HepG2 (cell line): ENCODE measurements around the gene THSD4. TPM values are rescaled to one million over a fixed set of nuclear protein-coding genes. Genes with fewer than 3 reads are reported as not detected.

Experiments
- ATF1 ChIP-seq: IDR thresholded peaks from 2 replicates; pipeline ENCODE4 v1.6.1; 2016; ENCODE audit warnings: mild to moderate bottlenecking, control low read depth
- STAT6 ChIP-seq: sonication (generic); formaldehyde crosslinking; IDR thresholded peaks from 2 replicates; pipeline ENCODE4 v1.4.0; 2020; ENCODE audit warnings: missing genetic modification reagents, mild to moderate bottlenecking, borderline replicate concordance
- ZBTB44 ChIP-seq: sonication (generic); formaldehyde crosslinking; IDR thresholded peaks from 2 replicates; pipeline ENCODE4 v1.4.0; 2020; ENCODE audit warnings: missing genetic modification reagents
- ZNF569 ChIP-seq: sonication (generic); formaldehyde crosslinking; IDR thresholded peaks from 2 replicates; pipeline ENCODE4 v1.5.0; 2020; ENCODE audit warnings: mild to moderate bottlenecking, missing genetic modification reagents, moderate library complexity, borderline replicate concordance
- ZNF710 ChIP-seq: sonication (generic); formaldehyde crosslinking; IDR thresholded peaks from 2 replicates; pipeline ENCODE4 v1.5.0; 2020; ENCODE audit warnings: mild to moderate bottlenecking, missing genetic modification reagents, borderline replicate concordance
- polyA plus RNA-seq, 8 experiments: library from polyadenylated mRNA; depleted of rRNA in 3 of 8; stranded (reverse) in 7 of 8; unstranded in 1 of 8; fragments of >200 nt; fragmentation: Illumina TruSeq in 4 of 8; extraction: Trizol in 4 of 8; gene quantifications; 2 replicates each; pipeline versions ENCODE4 v1.2.1 to v1.2.3, GENCODE V29; 2011 to 2016; ENCODE audit warnings: low read depth in 4 of 8, missing spikeins in 1 of 8, mixed read lengths in 1 of 8; ENCODE audit not compliant: insufficient read depth in 1 of 8
- total RNA-seq, 5 experiments: library from RNA; depleted of rRNA; stranded (reverse); fragments of >200 nt; fragmentation: Illumina TruSeq; extraction: Trizol; gene quantifications; 2 replicates each; pipeline ENCODE4 v1.2.3, GENCODE V29; 2016; ENCODE audit warnings: low read depth in 1 of 5

THSD4 gene
- total and polyA plus RNA-seq, 2 of the 13 experiments (the other 11 are each of a cell fraction or from before 2014, with no cell fraction given) = 0.07 to 0.21 TPM

- TF ChIP-seq STAT6 (CRISPR knock-in tag) (no peak), ZNF569 (CRISPR knock-in tag) (no peak), ZNF710 (CRISPR knock-in tag) (no peak), ZBTB44 (CRISPR knock-in tag) (no peak), ATF1 (CRISPR knock-in tag) (no peak)
Observed at GRCh38 chr15:71116942-71117341, 1.7 kb downstream of the THSD4 start (continued).
